Hepatocyte (in vitro differentiated cells): ENCODE results near the gene ZNF814. TPM values are rescaled to one million over a fixed set of nuclear protein-coding genes. Genes with fewer than 3 reads are reported as not detected.

ENCODE experiments used
- DNase-seq: peaks from one replicate; pipeline ENCODE4 v3.0.0-alpha.2; 2016; ENCODE audit warnings: low spot score
- H2AFZ ChIP-seq: fragments of 200-600 bp; sonication (generic); 2 replicates; pipeline ENCODE4 v1.6.0; 2016; ENCODE audit warnings: antibody characterized with exemption, mild to moderate bottlenecking
- H3K27ac ChIP-seq: fragments of 200-600 bp; sonication (generic); 2 replicates; pipeline ENCODE4 v1.5.1; 2016; ENCODE audit warnings: mild to moderate bottlenecking
- H3K27me3 ChIP-seq: fragments of 200-600 bp; sonication (generic); 2 replicates; pipeline ENCODE4 v1.6.1; 2016
- H3K36me3 ChIP-seq: fragments of 200-600 bp; sonication (generic); replicated peaks from 2 replicates; pipeline ENCODE4 v1.5.1; 2016; ENCODE audit warnings: low read depth; ENCODE audit not compliant: insufficient read depth
- H3K4me1 ChIP-seq: fragments of 200-600 bp; sonication (generic); 2 replicates; pipeline ENCODE4 v1.5.1; 2016; ENCODE audit warnings: mild to moderate bottlenecking, moderate library complexity; ENCODE audit not compliant: insufficient read depth
- H3K4me2 ChIP-seq: fragments of 200-600 bp; sonication (generic); 2 replicates; pipeline ENCODE4 v1.6.0; 2016
- H3K4me3 ChIP-seq: fragments of 200-600 bp; sonication (generic); 2 replicates; pipeline ENCODE4 v1.5.1; 2016; ENCODE audit warnings: mild to moderate bottlenecking
- H3K79me2 ChIP-seq: fragments of 200-600 bp; sonication (generic); 2 replicates; pipeline ENCODE4 v1.6.0; 2017; ENCODE audit warnings: mild to moderate bottlenecking
- H3K9me2 ChIP-seq: fragments of 200-600 bp; sonication (generic); replicated peaks from 2 replicates; pipeline ENCODE4 v1.6.0; 2017; ENCODE audit warnings: mild to moderate bottlenecking; ENCODE audit not compliant: insufficient read depth
- H3K9me3 ChIP-seq: fragments of 200-600 bp; sonication (generic); 2 replicates; pipeline ENCODE4 v1.5.1; 2016; ENCODE audit warnings: low read depth, mild to moderate bottlenecking
- H4K20me1 ChIP-seq: fragments of 200-600 bp; sonication (generic); 2 replicates; pipeline ENCODE4 v1.6.0; 2016; ENCODE audit warnings: mild to moderate bottlenecking; ENCODE audit not compliant: insufficient read depth, poor library complexity, severe bottlenecking
- CTCF ChIP-seq: fragments of 200-600 bp; sonication (generic); IDR thresholded peaks from 2 replicates; pipeline ENCODE4 v1.5.1; 2016; ENCODE audit warnings: antibody characterized with exemption, mild to moderate bottlenecking; ENCODE audit not compliant: poor library complexity
- EZH2 ChIP-seq: fragments of 200-600 bp; sonication (generic); IDR thresholded peaks from 2 replicates; pipeline ENCODE4 v1.6.1; 2016; ENCODE audit warnings: antibody characterized with exemption, mild to moderate bottlenecking, borderline replicate concordance
- EZH2phosphoT487 ChIP-seq: fragments of 200-600 bp; sonication (generic); IDR thresholded peaks from one replicate; pipeline ENCODE4 v1.6.1; 2018; ENCODE audit warnings: antibody characterized with exemption, mild to moderate bottlenecking, low read depth, moderate library complexity; ENCODE audit not compliant: unreplicated experiment, severe bottlenecking
- WGBS: methylation state at CpG from one replicate; pipeline ENCODE4 v1.1.6; 2016; ENCODE audit warnings: low lambda C conversion rate; ENCODE audit errors: missing lambda C conversion rate; 5-methylcytosine and 5-hydroxymethylcytosine counted together
- polyA plus RNA-seq: library from polyadenylated mRNA; unstranded; fragments of >200 nt; fragmentation: Nextera tagmentation; extraction: Ambion mirVana; gene quantifications from 2 replicates; pipeline ENCODE4 v1.2.1, GENCODE V29; 2016
- total RNA-seq: library from RNA; depleted of rRNA; stranded (reverse); fragments of >200 nt; gene quantifications from 2 replicates; pipeline ENCODE4 v1.2.3, GENCODE V29; 2014

The ZNF814 gene
- total and polyA plus RNA-seq, 2 experiments from 2014 or later, result 16.1 to 19.2 TPM

GRCh38 chr19:57807541-57807940, 81.3 kb downstream of the ZNF814 start:
- Histone ChIP-seq H3K4me3 (no peak overlapping the region), H3K36me3 (no peaks in the 10 kb centered on the region), H3K4me1 (peaks cover 29% of the 10 kb centered on the region), H2AFZ (no peak overlapping the region), H4K20me1 (no peaks in the 10 kb centered on the region), H3K9me3 (no peaks in the 10 kb centered on the region), H3K79me2 (peaks cover 58% of the 10 kb centered on the region), H3K27me3 (no peaks in the 10 kb centered on the region), H3K27ac (peak overlapping the region; percentile 29), H3K4me2 (no peak overlapping the region), H3K9me2 (no peaks in the 10 kb centered on the region)
- WGBS, result 95% methylated on average over 2 of the region's 2 CpGs
- TF ChIP-seq EZH2 (no peak), EZH2phosphoT487 (no peak)
- no peak for DNase-seq

GRCh38 chr19:57803594-57804325, 85.1 kb downstream of the ZNF814 start:
- peak; percentile 61 for DNase-seq
- Histone ChIP-seq H3K79me2 (peaks cover 60% of the 10 kb centered on the region), H3K36me3 (no peaks in the 10 kb centered on the region), H3K27me3 (no peaks in the 10 kb centered on the region), H3K4me3 (peak overlapping the region; percentile 43), H3K4me2 (peak overlapping the region; percentile 86), H3K9me3 (no peaks in the 10 kb centered on the region), H2AFZ (peak overlapping the region; percentile 54), H4K20me1 (no peaks in the 10 kb centered on the region), H3K4me1 (peaks cover 18% of the 10 kb centered on the region), H3K9me2 (no peaks in the 10 kb centered on the region), H3K27ac (peak overlapping the region; percentile 96)
- WGBS, result 3% methylated on average over 16 of the region's 19 CpGs
- TF ChIP-seq EZH2, result no peak
- TF ChIP-seq CTCF, result no peak
- no peak for TF ChIP-seq EZH2phosphoT487

GRCh38 chr19:57803265-57803593, 85.6 kb downstream of the ZNF814 start:
- 13% methylated on average over 1 of the region's 6 CpGs for WGBS
- TF ChIP-seq EZH2, result no peak
- TF ChIP-seq CTCF, result no peak
- TF ChIP-seq EZH2phosphoT487, result no peak
- H3K9me3 ChIP-seq, result no peaks in the 10 kb centered on the region
- H3K27me3 ChIP-seq, result no peaks in the 10 kb centered on the region
- no peak for DNase-seq
- peak overlapping the region; percentile 96 for H3K27ac ChIP-seq
- peaks cover 18% of the 10 kb centered on the region for H3K4me1 ChIP-seq
- H4K20me1 ChIP-seq, result no peaks in the 10 kb centered on the region
- peak overlapping the region; percentile 54 for H2AFZ ChIP-seq
- no peaks in the 10 kb centered on the region for H3K36me3 ChIP-seq
- peak overlapping the region; percentile 43 for H3K4me3 ChIP-seq
- peaks cover 56% of the 10 kb centered on the region for H3K79me2 ChIP-seq
- H3K9me2 ChIP-seq, result no peaks in the 10 kb centered on the region
- H3K4me2 ChIP-seq, result peak overlapping the region; percentile 86

- Histone ChIP-seq H2AFZ (no peak overlapping the region), H3K36me3 (no peaks in the 10 kb centered on the region), H3K27me3 (no peaks in the 10 kb centered on the region), H3K27ac (no peak overlapping the region), H3K9me3 (no peaks in the 10 kb centered on the region), H3K4me1 (peaks cover 18% of the 10 kb centered on the region), H3K4me3 (no peak overlapping the region), H3K79me2 (peaks cover 53% of the 10 kb centered on the region), H4K20me1 (no peaks in the 10 kb centered on the region), H3K4me2 (no peak overlapping the region), H3K9me2 (no peaks in the 10 kb centered on the region)
- no peak for DNase-seq
- no peak for TF ChIP-seq EZH2
- no peak for TF ChIP-seq CTCF
- no peak for TF ChIP-seq EZH2phosphoT487
- WGBS, result 92% methylated on average over 4 of the region's 4 CpGs
These were observed 86.6 kb downstream of the ZNF814 start for GRCh38 chr19:57802269-57802668.
